DMS 273 (cell line): ENCODE data around the gene RCOR1.
"Not testable (repeated sequence)": the region's sequence is repeated elsewhere in the genome, so short reads cannot be mapped to it uniquely, and the experiment has no call there.

Source experiments
- DNase-seq: peaks from one replicate; lab custom pipeline; 2025; ENCODE audit not compliant: unreplicated experiment; lab: John Stamatoyannopoulos, UW

The RCOR1 gene

DNA sequence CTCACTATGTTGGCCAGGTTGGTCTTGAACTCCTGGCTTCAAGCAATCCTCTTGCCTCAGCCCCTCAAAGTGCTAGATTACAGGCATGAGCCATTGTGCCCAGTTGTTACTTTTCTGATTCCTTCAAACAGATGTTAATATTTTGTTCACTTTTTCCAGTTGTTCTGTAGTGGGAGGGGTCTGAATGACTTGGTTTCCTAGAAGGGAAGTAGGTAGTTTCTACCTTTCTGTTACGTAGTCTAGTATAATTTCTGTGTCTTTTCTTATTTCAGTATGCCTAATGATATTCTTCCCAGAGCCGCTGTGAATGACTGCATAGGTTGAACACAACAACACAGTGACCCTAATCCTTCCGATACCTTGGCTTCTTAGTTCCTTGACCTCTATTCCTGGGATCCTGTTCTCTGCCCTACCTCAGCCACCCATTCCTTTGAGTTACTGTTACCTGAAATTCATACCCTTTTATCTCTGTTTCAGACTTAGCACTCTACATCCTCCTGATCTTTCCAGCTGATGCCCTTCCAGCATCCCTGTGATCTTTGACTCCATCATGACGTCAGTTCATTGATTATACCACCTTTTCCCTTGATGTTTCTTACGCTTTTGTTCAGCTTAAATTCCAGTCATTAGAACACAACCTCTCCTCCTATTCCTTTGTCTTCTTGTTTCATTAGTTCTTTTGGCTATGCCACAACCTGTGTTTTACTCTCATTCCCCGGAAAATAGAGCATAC is 33.3 kb downstream of the RCOR1 start:
- no peak for DNase-seq

DNA sequence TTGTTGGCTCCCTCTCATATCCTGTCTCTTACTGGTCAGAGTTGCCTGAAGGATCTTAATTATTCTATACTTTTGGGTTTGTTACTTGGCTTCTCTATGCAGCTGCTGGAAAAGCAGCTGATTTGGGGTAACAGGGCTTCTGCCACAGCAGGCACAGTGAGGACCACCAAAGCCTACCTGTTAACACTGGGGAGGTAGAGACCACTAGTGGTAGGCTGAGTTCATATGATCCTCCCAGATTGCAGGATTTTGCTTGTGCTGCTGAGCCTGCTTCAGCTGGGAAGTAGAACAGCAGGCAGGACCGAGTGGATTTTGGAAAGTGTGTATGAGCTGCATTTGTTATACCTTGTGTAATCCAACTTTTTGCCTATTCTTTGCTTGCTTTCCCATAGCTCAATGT is 34.1 kb downstream of the RCOR1 start:
- no peak for DNase-seq

- no peak for DNase-seq
These were observed 36.6 kb downstream of the RCOR1 start for GRCh38 chr14:102629011-102629444.

DNA sequence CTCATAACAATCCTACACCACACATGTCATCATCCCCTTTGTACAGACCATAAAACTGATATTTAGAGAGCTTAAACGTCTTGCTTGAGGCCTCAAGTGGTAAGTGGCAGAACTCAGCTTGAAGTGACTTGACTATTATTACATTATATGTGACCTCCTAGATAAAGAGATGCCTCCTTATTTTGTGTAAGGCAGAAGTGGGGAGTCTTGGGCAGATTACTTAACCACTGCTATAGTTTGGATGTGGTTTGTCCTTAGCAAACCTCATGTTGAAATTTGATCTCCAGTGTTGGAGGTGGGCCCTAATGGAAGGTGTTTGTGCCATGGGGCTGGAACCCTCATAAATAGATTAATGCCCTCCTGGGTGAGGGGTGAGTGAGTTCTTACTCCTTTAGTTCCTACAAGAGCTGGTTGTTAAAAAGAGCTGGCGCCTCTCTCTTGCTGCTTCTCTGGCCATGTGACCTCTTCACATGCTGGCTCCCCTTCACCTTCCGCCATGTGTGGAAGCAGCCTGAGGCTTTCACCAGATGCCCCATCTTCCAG is 37.4 kb downstream of the RCOR1 start:
- DNase-seq = peak; percentile 78

DNA sequence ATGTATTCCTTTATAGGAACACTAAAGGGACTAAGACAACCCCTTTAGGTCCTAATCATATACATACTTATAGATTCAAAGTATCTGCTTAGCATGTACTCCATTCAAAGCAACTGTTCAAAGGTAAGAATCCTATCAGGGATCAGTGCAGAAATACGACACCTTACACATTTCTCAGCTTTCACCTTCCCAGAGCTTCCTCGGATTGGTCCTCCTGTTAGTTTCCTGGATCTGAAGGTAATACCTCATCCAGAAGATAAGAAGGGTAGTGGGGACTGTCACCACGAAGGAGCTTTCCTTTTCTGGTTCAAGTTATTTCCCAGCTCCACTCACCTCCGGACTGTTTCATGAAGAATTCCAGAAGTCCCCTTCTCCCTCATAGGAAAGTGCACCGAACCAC is 38.0 kb downstream of the RCOR1 start:
- DNase-seq = peak; percentile 67

GRCh38 chr14:102630881-102631280 is 38.4 kb downstream of the RCOR1 start:
- no peak for DNase-seq

- no peak for DNase-seq
These were observed 41.6 kb downstream of the RCOR1 start for GRCh38 chr14:102633906-102634595.

DNA sequence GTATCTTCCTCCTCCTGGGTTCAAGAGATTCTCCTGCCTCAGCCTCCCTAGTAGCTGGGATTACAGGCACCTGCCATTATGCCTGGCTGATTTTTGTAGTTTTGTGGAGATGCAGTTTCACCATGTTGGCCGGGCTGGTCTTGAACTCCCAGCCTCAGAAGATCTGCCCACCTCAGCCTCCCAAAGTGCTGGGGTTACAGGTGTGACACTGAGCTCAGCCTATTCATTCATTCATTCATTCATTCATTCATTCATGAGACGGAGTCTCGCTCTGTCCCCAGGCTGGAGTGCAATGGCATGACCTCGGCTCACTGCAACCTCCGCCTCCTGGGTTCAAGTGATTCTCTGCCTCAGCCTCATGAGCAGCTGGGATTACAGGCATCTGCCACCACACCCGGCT is 47.2 kb downstream of the RCOR1 start:
- not testable (repeated sequence) for DNase-seq

DNA sequence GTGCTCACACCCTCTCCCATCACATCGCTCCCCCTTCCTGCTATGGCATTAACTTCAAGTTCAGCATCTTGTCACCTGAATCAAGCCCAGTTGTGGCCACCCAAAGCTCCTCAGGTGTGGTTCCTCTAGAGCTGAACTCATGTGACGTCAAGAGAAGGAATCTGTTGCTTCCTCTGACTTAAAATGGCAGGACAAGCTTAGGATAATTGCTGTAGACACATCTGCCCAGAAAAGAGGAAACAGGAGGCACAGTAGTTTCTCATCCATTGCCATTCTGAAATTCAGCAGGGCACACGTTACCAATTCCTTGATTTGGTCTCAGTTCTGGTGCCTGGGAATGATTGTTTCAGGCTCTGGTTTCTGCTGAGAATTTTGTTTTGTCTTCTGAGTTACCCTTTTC is 52.1 kb downstream of the RCOR1 start:
- DNase-seq = no peak

DNA sequence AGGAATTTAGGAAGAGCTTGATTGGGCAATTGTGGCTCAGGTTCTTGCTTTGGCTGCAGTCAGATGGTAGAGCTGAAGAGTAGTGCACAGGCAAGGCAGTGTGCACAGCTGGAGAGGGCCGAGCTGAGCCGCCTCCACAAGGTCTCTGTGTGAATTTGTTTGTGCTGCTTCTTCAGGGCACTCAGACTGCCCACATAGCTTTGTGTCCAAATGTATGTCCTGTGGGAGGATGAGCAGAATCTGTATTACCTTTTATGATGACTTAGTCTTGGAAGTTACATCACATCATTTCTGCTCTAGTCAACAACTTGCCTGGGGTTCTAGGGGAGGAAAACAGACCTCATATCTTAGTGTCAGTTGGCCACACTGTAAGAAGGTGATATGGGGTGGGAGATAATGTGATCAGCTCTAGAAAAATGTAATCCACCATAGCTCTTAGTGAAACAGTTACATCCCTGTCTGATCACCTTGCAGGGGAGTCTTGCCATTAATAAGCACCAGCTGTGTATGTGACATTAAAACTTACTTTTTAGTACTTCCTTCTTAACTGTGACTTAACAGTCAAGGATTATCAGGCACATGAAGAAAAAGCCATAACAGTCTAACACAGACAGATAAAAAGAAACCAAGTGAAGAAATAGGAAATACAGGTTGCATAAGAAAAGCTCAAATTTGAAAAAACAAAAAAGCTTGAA is 53.4 kb downstream of the RCOR1 start:
- DNase-seq = no peak

DNA sequence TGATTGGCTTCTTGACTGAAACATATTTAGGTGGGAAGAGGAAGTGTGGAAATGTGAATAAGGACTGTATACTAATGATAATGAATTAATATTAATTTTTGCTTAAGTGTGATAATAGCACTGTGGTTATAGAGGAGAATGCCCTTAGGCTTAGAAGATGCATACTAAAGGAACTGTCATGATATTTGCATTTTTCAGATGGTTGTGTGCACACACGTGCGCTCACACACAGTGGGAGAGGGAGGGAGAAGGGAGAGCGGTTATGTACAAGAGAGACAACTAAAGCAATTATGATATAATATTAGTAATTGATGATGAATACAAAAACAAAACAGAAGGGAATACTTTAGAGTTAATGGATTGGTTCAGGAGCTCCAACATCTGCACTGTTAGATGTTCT is 54.2 kb downstream of the RCOR1 start:
- no peak for DNase-seq

- DNase-seq = no peak
These were observed 59.7 kb downstream of the RCOR1 start for GRCh38 chr14:102652194-102652593.

GRCh38 chr14:102654298-102654697 is 61.8 kb downstream of the RCOR1 start:
- no peak for DNase-seq

- DNase-seq = no peak
These were observed 62.7 kb downstream of the RCOR1 start for GRCh38 chr14:102655137-102655536.

GRCh38 chr14:102659797-102660196 is 67.3 kb downstream of the RCOR1 start:
- no peak for DNase-seq

- DNase-seq = no peak
These were observed 69.2 kb downstream of the RCOR1 start for GRCh38 chr14:102661614-102662013.

GRCh38 chr14:102662636-102663430 is 70.4 kb downstream of the RCOR1 start:
- DNase-seq = no peak

DNA sequence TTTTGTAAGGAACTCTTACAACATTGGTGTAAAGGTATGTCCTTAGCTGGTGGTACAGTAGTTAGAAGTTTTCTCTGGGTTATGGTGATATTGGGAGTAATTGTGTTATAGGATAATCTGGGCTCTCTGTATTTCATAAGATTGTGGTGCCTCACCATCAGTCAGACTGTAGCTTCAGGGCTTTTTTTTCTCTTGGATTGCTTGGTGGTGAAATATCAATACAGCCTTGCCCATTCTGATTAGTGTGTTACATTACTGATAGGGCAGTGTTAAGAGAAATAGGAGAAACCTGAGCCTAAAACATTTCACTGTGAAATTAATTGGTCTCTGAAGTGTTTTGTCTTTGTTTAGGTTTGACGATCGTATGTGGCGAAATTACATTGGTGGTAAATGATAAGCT is 71.0 kb downstream of the RCOR1 start:
- DNase-seq = no peak

DNA sequence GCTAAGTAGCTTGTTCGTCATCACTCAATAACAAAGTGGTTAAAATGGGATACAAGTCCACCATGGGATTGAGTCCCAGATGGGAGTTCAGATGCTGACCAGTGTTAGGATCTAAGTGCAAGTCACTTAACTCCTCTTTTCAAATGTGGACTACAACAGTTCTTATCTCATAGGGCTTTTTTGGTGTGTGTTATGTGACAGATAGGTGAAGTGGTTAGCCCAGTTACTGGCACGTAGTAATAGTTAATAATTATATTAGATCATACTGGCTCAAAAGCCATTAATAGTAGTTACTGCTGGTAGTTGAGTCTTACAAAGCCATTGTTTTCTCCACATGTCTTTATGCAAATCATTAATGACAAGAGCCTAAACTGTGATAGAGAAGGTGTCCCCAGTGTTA is 73.2 kb downstream of the RCOR1 start:
- DNase-seq = no peak

DNA sequence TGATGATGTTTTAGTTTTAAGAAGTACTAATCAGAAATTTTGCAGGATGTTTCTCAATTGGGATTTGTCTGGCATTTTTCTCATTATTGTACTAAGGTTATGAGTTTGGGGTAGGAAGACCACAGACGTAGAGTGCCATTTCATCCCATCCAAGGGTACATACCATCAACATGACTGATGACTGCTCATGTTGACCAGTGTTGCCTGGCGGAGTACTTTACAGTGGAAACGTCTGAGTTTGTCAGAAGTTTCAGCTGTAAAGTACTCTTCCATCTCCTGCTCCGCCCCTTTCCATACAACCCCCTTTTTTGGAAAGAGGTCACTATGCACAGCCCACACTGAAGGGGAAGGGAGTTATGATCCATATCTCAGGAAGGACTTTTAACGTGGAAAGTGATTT is 74.2 kb downstream of the RCOR1 start:
- DNase-seq = no peak

DNA sequence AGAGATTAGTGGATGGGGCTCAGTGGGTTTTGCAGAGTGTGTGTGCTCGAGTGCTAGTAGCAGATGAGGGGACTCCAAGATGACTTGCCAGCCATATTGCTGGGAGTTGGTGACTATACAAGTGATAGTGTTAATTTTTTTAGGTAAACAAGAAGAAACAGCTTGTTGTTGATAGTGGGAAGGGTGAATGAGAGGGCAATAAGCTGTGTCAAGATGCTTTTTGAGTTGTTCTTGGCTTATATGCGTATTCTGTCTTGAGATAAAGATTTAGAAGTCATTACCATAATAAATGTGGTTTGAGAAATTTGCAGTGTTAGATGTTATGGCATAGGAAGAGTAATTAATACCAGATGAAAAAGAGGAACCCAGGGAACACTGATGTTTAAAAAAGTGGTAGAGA is 75.3 kb downstream of the RCOR1 start:
- DNase-seq = no peak
